Body of pancreas (tissue), 4 donors: ENCODE data around the gene AMHR2. TPM values are rescaled to one million over a fixed set of nuclear protein-coding genes. Genes with fewer than 3 reads are reported as not detected.

Experiments
- ATAC-seq: fragments of 150-250 bp; one replicate; pipeline ENCODE4 v1.9.1; 2016
- DNase-seq, 4 donors: peaks; one replicate each; pipeline ENCODE4 v3.0.0-alpha.2; 2019
- H3K27ac ChIP-seq, 4 donors: fragments of 200-600 bp; sonication (generic); 1 replicate in 3 of 4; 2 replicates in 1 of 4; pipeline versions ENCODE4 v1.5.1 to v1.6.1; 2016 to 2019; ENCODE audit warnings: mild to moderate bottlenecking in 1 of 4, mixed read lengths in 1 of 4, moderate library complexity in 1 of 4
- H3K27me3 ChIP-seq, 2 donors: fragments of 200-600 bp; sonication (generic); one replicate each; pipeline ENCODE4 v1.6.0; 2016; ENCODE audit warnings: mild to moderate bottlenecking in 1 of 2
- H3K36me3 ChIP-seq, 2 donors: fragments of 200-600 bp; sonication (generic); replicated peaks in 1 of 2; 2 replicates each; pipeline ENCODE4 v1.5.1; 2016; ENCODE audit warnings: low read depth in 2 of 2; ENCODE audit not compliant: insufficient read depth in 1 of 2
- H3K4me1 ChIP-seq: fragments of 200-600 bp; sonication (generic); one replicate; pipeline ENCODE4 v1.6.0; 2016
- H3K4me3 ChIP-seq, 2 donors: fragments of 200-600 bp; sonication (generic); 1 replicate in 1 of 2; 2 replicates in 1 of 2; pipeline ENCODE4 v1.5.1; 2016 to 2019
- H3K9me3 ChIP-seq, 3 donors: fragments of 200-600 bp; sonication (generic); 1 replicate in 2 of 3; 2 replicates in 1 of 3; pipeline ENCODE4 v1.5.1; 2016
- POLR2A ChIP-seq, 3 donors: fragments of 450-650 bp; IDR thresholded peaks; one replicate each; pipeline ENCODE4 v1.6.1; 2016; ENCODE audit warnings: antibody characterized with exemption in 3 of 3, mild to moderate bottlenecking in 2 of 3
- WGBS, 2 donors: methylation state at CpG; one replicate each; pipeline ENCODE4 v1.1.5; 2017; 5-methylcytosine and 5-hydroxymethylcytosine counted together
- intact Hi-C: fragments of 100-400 bp; cut with DNase I; formaldehyde crosslinking; loops from one replicate; pipeline ENCODE4 v1.15.1; 2023
- total RNA-seq, 2 donors: library from RNA; depleted of rRNA; stranded (reverse); fragments of >200 nt; gene quantifications; one replicate each; pipeline ENCODE4 v1.1.0, GENCODE V29; 2016
- TF ChIP-seq, protein P1 (sequence below), 7 experiments: fragments of 450-650 bp in 4 of 7; fragments of 200-600 bp in 3 of 7; sonication (generic) in 3 of 7; IDR thresholded peaks; one replicate each; pipeline ENCODE4 v1.5.1; 2016 to 2019; ENCODE audit warnings: antibody characterized with exemption in 7 of 7

The AMHR2 gene
- total RNA-seq, 2 donors from 2014 or later, result 2.3 to 10.6 TPM

- intact Hi-C loops, result no loop called here
- H3K4me3 ChIP-seq, result no peak overlapping the region
- no peaks in the 10 kb centered on the region for H3K27me3 ChIP-seq
- peaks cover 21% of the 10 kb centered on the region for H3K4me1 ChIP-seq
- H3K27ac ChIP-seq, result no peak overlapping the region
- no peak for TF ChIP-seq POLR2A (IDR thresholded peaks at IDR 0.05)
- TF ChIP-seq, protein P1, sequence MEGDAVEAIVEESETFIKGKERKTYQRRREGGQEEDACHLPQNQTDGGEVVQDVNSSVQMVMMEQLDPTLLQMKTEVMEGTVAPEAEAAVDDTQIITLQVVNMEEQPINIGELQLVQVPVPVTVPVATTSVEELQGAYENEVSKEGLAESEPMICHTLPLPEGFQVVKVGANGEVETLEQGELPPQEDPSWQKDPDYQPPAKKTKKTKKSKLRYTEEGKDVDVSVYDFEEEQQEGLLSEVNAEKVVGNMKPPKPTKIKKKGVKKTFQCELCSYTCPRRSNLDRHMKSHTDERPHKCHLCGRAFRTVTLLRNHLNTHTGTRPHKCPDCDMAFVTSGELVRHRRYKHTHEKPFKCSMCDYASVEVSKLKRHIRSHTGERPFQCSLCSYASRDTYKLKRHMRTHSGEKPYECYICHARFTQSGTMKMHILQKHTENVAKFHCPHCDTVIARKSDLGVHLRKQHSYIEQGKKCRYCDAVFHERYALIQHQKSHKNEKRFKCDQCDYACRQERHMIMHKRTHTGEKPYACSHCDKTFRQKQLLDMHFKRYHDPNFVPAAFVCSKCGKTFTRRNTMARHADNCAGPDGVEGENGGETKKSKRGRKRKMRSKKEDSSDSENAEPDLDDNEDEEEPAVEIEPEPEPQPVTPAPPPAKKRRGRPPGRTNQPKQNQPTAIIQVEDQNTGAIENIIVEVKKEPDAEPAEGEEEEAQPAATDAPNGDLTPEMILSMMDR (IDR thresholded peaks at IDR 0.05), result no peak
- H3K36me3 ChIP-seq, result peaks cover 0 to 18% of the 10 kb centered on the region in 2 donors
- DNase-seq (no peak), ATAC-seq (no peak)
- H3K9me3 ChIP-seq, result no peaks in the 10 kb centered on the region
- WGBS, 2 donors, result 66 to 75% methylated on average over 7 of the region's 7 CpGs
Measured at GRCh38 chr12:53450936-53451335, 27.3 kb downstream of the AMHR2 start.

GRCh38 chr12:53451661-53452158 is 28.1 kb downstream of the AMHR2 start, which contains the start of gene PCBP2:
Gene PCBP2, plus strand, starts transcription at chr12:53452102. Its CDS starts 2,699 bp downstream, at chr12:53454801.
- H3K9me3 ChIP-seq, result no peaks in the 10 kb centered on the region
- WGBS, 2 donors, result 0% methylated on average over 10 to 28 of the region's 32 CpGs
- peaks cover 5 to 22% of the 10 kb centered on the region in 2 donors for H3K36me3 ChIP-seq
- peaks cover 19% of the 10 kb centered on the region for H3K4me1 ChIP-seq
- peak within 1 kb of the TSS; percentile 64 to 88 for H3K4me3 ChIP-seq
- peak; percentile 97 for ATAC-seq
- H3K27ac ChIP-seq, result peak within 1 kb of the TSS; percentile 66 to 98 (median 95)
- H3K27me3 ChIP-seq, result no peaks in the 10 kb centered on the region
- TF ChIP-seq, protein P1 (IDR thresholded peaks at IDR 0.05), result peak; percentile 75 to 99 (median 97)
- TF ChIP-seq POLR2A (IDR thresholded peaks at IDR 0.05), result peak; percentile 37 to 85 (median 84)
- peak; percentile 98 to 99 (median 98) for DNase-seq
- intact Hi-C loops, result no loop called here

DNA sequence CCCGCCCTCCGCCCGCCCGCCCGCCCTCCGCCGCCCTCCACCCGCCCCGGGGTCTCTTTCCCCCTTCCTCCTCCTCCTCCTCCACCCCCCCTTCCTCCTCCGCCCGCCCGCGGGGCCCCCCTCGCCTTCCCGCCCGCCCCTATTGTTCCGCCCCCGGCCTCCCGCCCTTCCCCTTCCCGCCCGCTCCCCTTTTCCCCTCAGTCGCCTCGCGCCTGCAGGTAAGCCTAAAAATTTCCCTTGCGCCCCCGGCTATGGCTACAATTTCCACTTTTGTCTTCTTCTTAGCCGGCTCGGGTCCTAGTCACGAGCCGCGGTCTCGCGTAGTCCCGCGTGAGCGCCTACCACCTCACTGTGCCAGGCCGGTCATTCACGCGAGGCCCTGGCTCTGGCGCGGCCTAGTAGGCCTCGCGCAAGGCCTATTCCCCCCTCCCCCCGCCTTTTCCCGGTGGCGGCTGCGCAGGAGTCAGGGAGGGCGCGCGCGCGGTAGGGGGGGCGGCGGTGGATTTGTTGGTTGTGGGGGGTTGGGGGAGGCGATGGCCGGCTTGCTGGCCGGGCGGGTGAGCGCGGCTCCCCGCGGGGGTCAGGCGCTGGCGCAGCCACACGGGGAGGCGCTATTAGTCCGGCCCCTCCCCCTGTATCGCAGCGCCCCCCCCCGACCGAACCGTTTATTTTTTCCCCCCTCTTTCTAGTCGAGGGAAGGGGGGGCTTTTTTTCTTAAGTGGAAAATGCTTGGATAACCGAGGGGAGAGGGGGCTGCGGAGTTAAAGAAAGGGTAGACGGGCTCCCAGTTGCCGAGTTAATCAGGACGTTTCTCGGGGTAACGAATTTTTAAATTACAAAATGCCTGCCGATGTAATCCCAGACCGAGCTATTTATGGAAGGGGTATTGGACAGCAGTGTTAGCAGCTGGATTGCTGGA is 28.8 kb downstream of the AMHR2 start:
- peaks cover 19% of the 10 kb centered on the region for H3K4me1 ChIP-seq
- H3K27me3 ChIP-seq, result no peaks in the 10 kb centered on the region
- 0% methylated on average over 12 to 47 of the region's 82 CpGs for WGBS, 2 donors
- H3K4me3 ChIP-seq, result peak overlapping the region; percentile 64 to 88
- no peak for TF ChIP-seq POLR2A (IDR thresholded peaks at IDR 0.05)
- TF ChIP-seq, protein P1 (IDR thresholded peaks at IDR 0.05), result peak in 1 of 7 experiments; percentile 18
- peaks cover 10 to 28% of the 10 kb centered on the region in 2 donors for H3K36me3 ChIP-seq
- DNase-seq, result peak; percentile 87 to 93 (median 89)
- H3K27ac ChIP-seq, result peak overlapping the region; percentile 66 to 98 (median 95)
- H3K9me3 ChIP-seq, result no peaks in the 10 kb centered on the region
- ATAC-seq, result peak; percentile 68
- intact Hi-C loops, result no loop called here

GRCh38 chr12:53453953-53454640 is 30.4 kb downstream of the AMHR2 start:
- Histone ChIP-seq H3K36me3 (peaks cover 17 to 42% of the 10 kb centered on the region in 2 donors), H3K27me3 (no peaks in the 10 kb centered on the region), H3K27ac (no peak overlapping the region), H3K4me3 (no peak overlapping the region), H3K9me3 (no peaks in the 10 kb centered on the region), H3K4me1 (peaks cover 19% of the 10 kb centered on the region)
- ATAC-seq (no peak), DNase-seq (no peak)
- intact Hi-C loops, result no loop called here
- no peak for TF ChIP-seq POLR2A (IDR thresholded peaks at IDR 0.05)
- WGBS, 2 donors, result 14 to 16% methylated on average over 6 of the region's 6 CpGs

GRCh38 chr12:53454707-53455106 is 31.1 kb downstream of the AMHR2 start:
- H3K9me3 ChIP-seq, result no peaks in the 10 kb centered on the region
- ATAC-seq, result no peak
- WGBS, 2 donors, result 15 to 59% methylated on average over 3 of the region's 3 CpGs
- no peaks in the 10 kb centered on the region for H3K27me3 ChIP-seq
- no peak overlapping the region for H3K27ac ChIP-seq
- peaks cover 19% of the 10 kb centered on the region for H3K4me1 ChIP-seq
- TF ChIP-seq, protein P1 (IDR thresholded peaks at IDR 0.05), result no peak
- no peak for TF ChIP-seq POLR2A (IDR thresholded peaks at IDR 0.05)
- H3K36me3 ChIP-seq, result peaks cover 20 to 45% of the 10 kb centered on the region in 2 donors
- intact Hi-C loops, result no loop called here
- no peak for DNase-seq
- no peak overlapping the region for H3K4me3 ChIP-seq
